BE2C (cell line): ENCODE measurements around the gene TMCC1.

Source experiments
- DNase-seq: peaks from one replicate; pipeline ENCODE4 v3.0.0-alpha.2; 2020
- H3K27me3 ChIP-seq: fragments of 250-450 bp; sonication (Bioruptor Pico); 2 replicates; pipeline ENCODE4 v1.5.1; 2020; ENCODE audit warnings: mild to moderate bottlenecking
- H3K36me3 ChIP-seq: fragments of 250-450 bp; sonication (Bioruptor Pico); 2 replicates; pipeline ENCODE4 v1.5.1; 2020; ENCODE audit warnings: mild to moderate bottlenecking
- H3K4me1 ChIP-seq: fragments of 250-450 bp; sonication (Bioruptor Pico); 2 replicates; pipeline ENCODE4 v1.5.1; 2020
- H3K4me3 ChIP-seq: 2 replicates; pipeline ENCODE4 v1.5.1; 2011; ENCODE audit warnings: low read depth, low read length
- H3K9me3 ChIP-seq: fragments of 250-450 bp; sonication (Bioruptor Pico); 2 replicates; pipeline ENCODE4 v1.5.1; 2020
- TF ChIP-seq, protein P1 (sequence below): IDR thresholded peaks from 2 replicates; pipeline ENCODE4 v1.5.1; 2012; ENCODE audit warnings: mild to moderate bottlenecking, low read depth, low read length

Gene TMCC1

DNA sequence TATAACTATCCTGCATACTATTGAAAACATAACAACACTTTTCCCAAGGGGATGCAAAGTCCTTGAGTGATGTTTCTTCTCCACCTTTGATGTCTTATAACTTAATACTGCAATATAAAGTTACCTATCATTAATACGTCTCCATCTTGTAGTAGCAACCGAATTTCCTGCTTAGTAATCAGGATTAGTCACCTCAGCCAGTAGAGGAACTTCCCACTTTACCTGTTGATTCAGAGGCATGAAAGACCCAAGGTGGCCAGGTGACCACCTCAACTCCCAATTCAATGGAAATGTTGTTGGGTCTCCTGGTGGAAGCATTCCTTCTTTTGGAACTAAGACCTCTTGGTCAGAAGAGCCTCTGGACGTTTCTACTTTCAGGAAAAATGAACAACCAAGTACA, 3.5 kb upstream of the TMCC1 start:
- Histone ChIP-seq H3K36me3 (no peaks in the 10 kb centered on the region), H3K27me3 (no peaks in the 10 kb centered on the region), H3K4me1 (no peaks in the 10 kb centered on the region; the same call in 1 of the 2 replicates), H3K9me3 (no peaks in the 10 kb centered on the region), H3K4me3 (no peak overlapping the region)
- no peak for DNase-seq
- TF ChIP-seq, protein P1, sequence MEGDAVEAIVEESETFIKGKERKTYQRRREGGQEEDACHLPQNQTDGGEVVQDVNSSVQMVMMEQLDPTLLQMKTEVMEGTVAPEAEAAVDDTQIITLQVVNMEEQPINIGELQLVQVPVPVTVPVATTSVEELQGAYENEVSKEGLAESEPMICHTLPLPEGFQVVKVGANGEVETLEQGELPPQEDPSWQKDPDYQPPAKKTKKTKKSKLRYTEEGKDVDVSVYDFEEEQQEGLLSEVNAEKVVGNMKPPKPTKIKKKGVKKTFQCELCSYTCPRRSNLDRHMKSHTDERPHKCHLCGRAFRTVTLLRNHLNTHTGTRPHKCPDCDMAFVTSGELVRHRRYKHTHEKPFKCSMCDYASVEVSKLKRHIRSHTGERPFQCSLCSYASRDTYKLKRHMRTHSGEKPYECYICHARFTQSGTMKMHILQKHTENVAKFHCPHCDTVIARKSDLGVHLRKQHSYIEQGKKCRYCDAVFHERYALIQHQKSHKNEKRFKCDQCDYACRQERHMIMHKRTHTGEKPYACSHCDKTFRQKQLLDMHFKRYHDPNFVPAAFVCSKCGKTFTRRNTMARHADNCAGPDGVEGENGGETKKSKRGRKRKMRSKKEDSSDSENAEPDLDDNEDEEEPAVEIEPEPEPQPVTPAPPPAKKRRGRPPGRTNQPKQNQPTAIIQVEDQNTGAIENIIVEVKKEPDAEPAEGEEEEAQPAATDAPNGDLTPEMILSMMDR: no peak

DNA sequence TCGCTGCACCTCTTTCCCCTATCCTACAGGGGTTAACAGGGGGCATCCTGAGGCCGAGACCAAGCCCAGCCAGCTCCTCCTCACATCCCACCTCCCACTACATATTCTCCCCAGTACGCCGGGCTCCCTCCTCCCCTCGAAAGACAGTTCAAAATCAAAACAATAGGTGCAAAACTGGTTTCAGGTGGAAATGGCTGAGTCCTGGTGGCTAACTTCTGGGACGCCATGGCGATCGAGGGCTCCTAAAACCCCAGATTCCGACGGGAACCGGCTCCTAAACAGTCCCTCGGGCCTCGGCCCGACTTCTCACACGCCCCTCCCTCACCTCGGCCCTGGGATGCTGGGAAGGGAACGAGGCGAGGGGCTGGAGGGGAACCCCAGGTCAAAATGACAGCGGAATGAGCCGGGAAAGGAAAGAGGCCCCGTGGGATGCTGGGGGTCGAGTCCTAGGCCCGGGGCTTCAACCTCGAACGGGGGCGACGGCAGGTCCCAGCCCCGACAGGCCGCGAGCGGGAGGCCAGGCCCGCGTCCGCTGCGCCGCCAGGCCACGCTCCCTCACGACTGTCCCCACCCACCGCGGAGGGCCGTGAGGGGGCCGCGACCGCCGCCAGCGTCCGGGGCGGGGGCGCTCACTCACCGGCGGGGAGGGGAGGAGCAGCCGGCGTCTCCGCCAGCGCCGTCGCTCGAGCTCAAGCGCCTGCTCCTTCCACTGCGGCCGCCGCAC, 492 bp downstream of the TMCC1 start:
- Histone ChIP-seq H3K27me3 (no peaks in the 10 kb centered on the region), H3K36me3 (peaks cover 4% of the 10 kb centered on the region), H3K9me3 (no peaks in the 10 kb centered on the region), H3K4me3 (peak overlapping the region; percentile 89), H3K4me1 (peaks cover 3% of the 10 kb centered on the region)
- TF ChIP-seq, protein P1: peak; percentile 11; the same call in 1 of the 2 replicates
- DNase-seq: peak; percentile 81

DNA sequence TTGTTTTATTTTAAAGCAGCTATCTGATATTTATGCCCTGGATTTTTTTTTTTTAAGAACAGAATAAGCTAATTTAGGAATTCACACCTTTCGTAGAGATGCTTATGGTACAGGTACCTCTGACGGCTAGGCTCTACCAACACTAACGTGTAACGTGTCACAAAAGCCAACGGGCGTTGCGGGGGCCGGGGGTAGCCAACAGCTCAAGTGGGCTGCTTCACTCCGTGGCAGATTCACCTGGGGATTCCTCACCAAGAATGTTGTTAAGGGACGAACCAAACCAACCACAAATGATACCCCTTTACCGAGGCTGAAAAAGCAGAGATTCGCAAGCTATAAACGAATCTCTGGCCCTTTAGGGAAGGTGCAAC, 1.0 kb downstream of the TMCC1 start:
- Histone ChIP-seq H3K9me3 (no peaks in the 10 kb centered on the region), H3K27me3 (no peaks in the 10 kb centered on the region), H3K36me3 (peaks cover 4% of the 10 kb centered on the region), H3K4me3 (peak overlapping the region; percentile 89), H3K4me1 (peaks cover 3% of the 10 kb centered on the region)
- DNase-seq: no peak
- TF ChIP-seq, protein P1: no peak

DNA sequence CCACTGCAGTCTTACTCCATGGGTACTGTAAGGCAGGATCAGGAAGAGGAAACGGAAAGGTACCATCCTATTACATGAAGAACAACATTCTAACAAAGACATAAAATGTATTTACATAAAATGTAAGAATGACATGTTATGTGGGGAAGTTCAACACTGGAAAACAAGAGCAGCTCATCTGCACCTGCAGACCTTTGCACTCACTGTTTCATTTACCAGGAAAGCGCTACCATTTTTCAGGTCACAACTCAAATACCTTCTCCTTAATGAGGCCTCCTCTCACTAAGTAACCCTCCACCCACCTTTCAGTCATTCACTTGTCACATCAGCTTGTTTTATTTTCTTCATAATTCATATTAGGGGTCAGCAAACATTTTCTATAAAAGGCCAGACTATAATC, 2.6 kb downstream of the TMCC1 start:
- TF ChIP-seq, protein P1: no peak
- no peak for DNase-seq
- H3K4me1 ChIP-seq: peaks cover 3% of the 10 kb centered on the region
- no peaks in the 10 kb centered on the region for H3K27me3 ChIP-seq
- no peak overlapping the region for H3K4me3 ChIP-seq
- H3K36me3 ChIP-seq: peaks cover 4% of the 10 kb centered on the region
- H3K9me3 ChIP-seq: no peaks in the 10 kb centered on the region

DNA sequence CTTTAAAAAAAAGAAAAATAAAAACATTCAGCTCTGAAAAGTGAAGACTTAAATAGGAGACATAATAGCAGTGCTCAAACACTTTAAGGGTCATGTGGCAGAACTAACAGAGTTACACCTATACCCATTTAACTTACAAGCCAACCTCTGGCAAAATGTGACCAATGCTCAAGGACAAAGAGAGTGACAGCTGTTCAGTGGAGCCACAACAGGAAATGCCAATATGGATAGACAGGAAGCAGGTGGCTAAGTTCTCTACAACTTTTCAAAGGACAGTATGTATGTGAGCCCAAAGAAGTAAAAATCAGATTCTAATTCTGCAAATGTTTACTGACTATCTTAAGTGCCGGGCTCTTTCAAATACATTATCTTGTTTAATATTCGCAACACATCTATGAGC, 3.4 kb downstream of the TMCC1 start:
- Histone ChIP-seq H3K36me3 (peaks cover 4% of the 10 kb centered on the region), H3K4me3 (no peak overlapping the region), H3K27me3 (no peaks in the 10 kb centered on the region), H3K4me1 (peaks cover 3% of the 10 kb centered on the region), H3K9me3 (no peaks in the 10 kb centered on the region)
- TF ChIP-seq, protein P1: no peak
- DNase-seq: no peak

DNA sequence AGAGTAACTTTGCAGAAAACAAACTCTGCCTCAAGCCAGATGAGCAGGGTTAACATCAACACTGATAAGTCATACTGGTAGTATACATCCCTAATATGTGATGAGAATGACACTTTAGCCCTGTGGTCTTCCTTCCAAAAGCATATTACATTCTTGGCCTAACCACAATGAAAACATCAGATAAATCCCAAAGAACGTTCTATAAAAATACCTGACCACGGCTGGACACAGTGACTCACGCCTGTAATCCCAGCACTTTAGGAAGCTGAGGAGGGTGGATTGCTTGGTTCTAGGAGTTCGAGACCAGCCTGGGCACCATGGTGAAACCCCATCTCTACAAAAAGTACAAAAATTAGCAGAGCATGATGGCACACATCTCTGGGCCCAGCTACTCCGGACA, 4.7 kb downstream of the TMCC1 start:
- no peaks in the 10 kb centered on the region for H3K27me3 ChIP-seq
- DNase-seq: no peak
- TF ChIP-seq, protein P1: no peak
- no peak overlapping the region for H3K4me3 ChIP-seq
- H3K36me3 ChIP-seq: peaks cover 4% of the 10 kb centered on the region
- peaks cover 3% of the 10 kb centered on the region for H3K4me1 ChIP-seq
- H3K9me3 ChIP-seq: no peaks in the 10 kb centered on the region
